H1 (cell line): ENCODE data around the gene PTX3. TPM values are rescaled to one million over a fixed set of nuclear protein-coding genes. Genes with fewer than 3 reads are reported as not detected.

Experiments used
- CTCF ChIA-PET: fragments of 300-600 bp; sonication (Branson Sonifier 250); formaldehyde crosslinking; loops from one replicate; lab custom pipeline; 2021; ENCODE audit not compliant: partially characterized antibody; lab: Charles Lee
- POLR2A ChIA-PET: fragments of 300-600 bp; sonication (Branson Sonifier 250); formaldehyde crosslinking; loops from one replicate; lab custom pipeline; 2021; ENCODE audit warnings: inconsistent platforms; ENCODE audit not compliant: partially characterized antibody; lab: Charles Lee
- DNase-seq, 2 experiments: peaks; one replicate each; pipeline versions ENCODE4 v3.0.0 to v3.0.0-alpha.2; 2010 to 2022; ENCODE audit warnings: low spot score in 2 of 2, low read depth in 1 of 2, mixed read lengths in 1 of 2
- FAIRE-seq: peaks from 2 replicates; lab custom pipeline; 2011; peaks lifted over from hg19 to GRCh38; lab: Jason Lieb, UNC
- H2AFZ ChIP-seq: 2 replicates; pipeline ENCODE4 v1.8.1; 2012; ENCODE audit warnings: low read length, inconsistent platforms
- H2AK5ac ChIP-seq: 2 replicates; pipeline ENCODE4 v1.6.1; 2013; ENCODE audit warnings: low read depth, low read length
- H2BK120ac ChIP-seq: replicated peaks from 2 replicates; pipeline ENCODE3; 2013; ENCODE audit warnings: low read depth, low read length, inconsistent platforms
- H2BK12ac ChIP-seq: 2 replicates; pipeline ENCODE4 v1.6.1; 2013; ENCODE audit warnings: low read depth, low read length
- H2BK15ac ChIP-seq: 2 replicates; pipeline ENCODE4 v1.6.1; 2013; ENCODE audit warnings: low read length
- H2BK20ac ChIP-seq: 2 replicates; pipeline ENCODE4 v1.6.1; 2013; ENCODE audit warnings: low read length
- H2BK5ac ChIP-seq: 2 replicates; pipeline ENCODE4 v1.6.1; 2013; ENCODE audit warnings: low read depth, low read length
- H3K14ac ChIP-seq: 2 replicates; pipeline ENCODE4 v1.6.1; 2013; ENCODE audit warnings: inconsistent platforms; ENCODE audit not compliant: insufficient read length
- H3K18ac ChIP-seq: 2 replicates; pipeline ENCODE4 v1.6.1; 2013; ENCODE audit warnings: low read length; ENCODE audit errors: extremely low read depth
- H3K23ac ChIP-seq: 2 replicates; pipeline ENCODE4 v1.6.1; 2013; ENCODE audit warnings: inconsistent platforms; ENCODE audit not compliant: insufficient read length
- H3K23me2 ChIP-seq: 2 replicates; pipeline ENCODE4 v1.6.1; 2013; ENCODE audit warnings: low read depth, low read length
- H3K27ac ChIP-seq: 2 replicates; pipeline ENCODE4 v1.6.1; 2011; ENCODE audit warnings: low read depth, low read length, inconsistent platforms
- H3K27me3 ChIP-seq, 4 experiments: replicated peaks in 1 of 4; 1 replicate in 1 of 4; 2 replicates in 3 of 4; pipeline versions ENCODE4 v1.6.1 to v1.8.1; 2011 to 2013; ENCODE audit warnings: low read length in 3 of 4, mild to moderate bottlenecking in 3 of 4, inconsistent platforms in 2 of 4, mixed read lengths in 2 of 4, moderate library complexity in 1 of 4; ENCODE audit not compliant: control insufficient read depth in 3 of 4, insufficient read depth in 3 of 4; ENCODE audit errors: extremely low read depth in 1 of 4
- H3K36me3 ChIP-seq, 4 experiments: 2 replicates each; pipeline versions ENCODE4 v1.6.1 to v1.8.1; 2011 to 2013; ENCODE audit warnings: mild to moderate bottlenecking in 4 of 4, low read length in 3 of 4, moderate library complexity in 2 of 4, control low read depth in 1 of 4, inconsistent platforms in 1 of 4; ENCODE audit not compliant: insufficient read depth in 4 of 4, control insufficient read depth in 2 of 4
- H3K4ac ChIP-seq: replicated peaks from 2 replicates; pipeline ENCODE3; 2013; ENCODE audit warnings: low read length, low read depth, mixed read lengths, inconsistent platforms; ENCODE audit not compliant: insufficient read length
- H3K4me1 ChIP-seq, 4 experiments: replicated peaks in 1 of 4; 1 replicate in 1 of 4; 2 replicates in 3 of 4; pipeline versions ENCODE4 v1.6.1 to v1.8.1; 2011 to 2013; ENCODE audit warnings: low read length in 3 of 4, inconsistent platforms in 2 of 4, mixed read lengths in 1 of 4; ENCODE audit not compliant: insufficient read depth in 4 of 4, control insufficient read depth in 3 of 4
- H3K4me2 ChIP-seq, 2 experiments: 2 replicates each; pipeline versions ENCODE4 v1.6.1 to v1.8.1; 2011 to 2013; ENCODE audit warnings: low read depth in 2 of 2, low read length in 2 of 2, control low read depth in 1 of 2, inconsistent platforms in 1 of 2, mild to moderate bottlenecking in 1 of 2; ENCODE audit not compliant: insufficient read depth in 1 of 2
- H3K4me3 ChIP-seq, 4 experiments: fragments of 200-600, 300-600 bp in 1 of 4; sonication (generic), shearing (Covaris generic), sonication (Bioruptor Twin) in 1 of 4; 2 replicates each; pipeline versions ENCODE4 v1.5.1 to v1.8.1; 2011 to 2016; ENCODE audit warnings: low read length in 4 of 4, low read depth in 3 of 4, control low read depth in 2 of 4, inconsistent platforms in 2 of 4, mild to moderate bottlenecking in 2 of 4, mixed read lengths in 1 of 4, moderate library complexity in 1 of 4; ENCODE audit not compliant: insufficient read depth in 2 of 4; ENCODE audit errors: extremely low read depth in 1 of 4
- H3K56ac ChIP-seq: replicated peaks from 2 replicates; pipeline ENCODE3; 2013; ENCODE audit warnings: low read depth, mild to moderate bottlenecking, mixed read lengths, low read length, inconsistent platforms; ENCODE audit not compliant: insufficient read length
- H3K79me1 ChIP-seq: 2 replicates; pipeline ENCODE4 v1.6.1; 2013; ENCODE audit warnings: low read depth, low read length, control low read depth
- H3K79me2 ChIP-seq, 2 experiments: 2 replicates each; pipeline versions ENCODE4 v1.6.1 to v1.8.1; 2012 to 2013; ENCODE audit warnings: low read length in 2 of 2, mild to moderate bottlenecking in 2 of 2, inconsistent platforms in 1 of 2; ENCODE audit not compliant: insufficient read depth in 2 of 2, control insufficient read depth in 1 of 2
- H3K9ac ChIP-seq, 4 experiments: replicated peaks in 1 of 4; 1 replicate in 1 of 4; 2 replicates in 3 of 4; pipeline versions ENCODE4 v1.6.1 to v1.8.1; 2011 to 2013; ENCODE audit warnings: low read depth in 3 of 4, low read length in 3 of 4, control low read depth in 2 of 4, mild to moderate bottlenecking in 2 of 4, moderate library complexity in 2 of 4, inconsistent platforms in 1 of 4; ENCODE audit errors: extremely low read depth in 1 of 4
- H3K9me3 ChIP-seq, 2 experiments: 2 replicates each; pipeline versions ENCODE4 v1.6.1 to v1.8.1; 2012 to 2013; ENCODE audit warnings: mild to moderate bottlenecking in 2 of 2, moderate library complexity in 2 of 2, control low read depth in 1 of 2, inconsistent platforms in 1 of 2, low read depth in 1 of 2, low read length in 1 of 2, mixed read lengths in 1 of 2; ENCODE audit not compliant: insufficient read depth in 2 of 2
- H4K20me1 ChIP-seq, 2 experiments: replicated peaks in 1 of 2; 2 replicates each; pipeline versions ENCODE3 to v1.8.1; 2011 to 2013; ENCODE audit warnings: inconsistent platforms in 2 of 2, low read length in 2 of 2, mild to moderate bottlenecking in 1 of 2; ENCODE audit not compliant: insufficient read depth in 2 of 2, control insufficient read depth in 1 of 2
- H4K5ac ChIP-seq: 2 replicates; pipeline ENCODE4 v1.6.1; 2013; ENCODE audit warnings: low read length, low read depth, mixed read lengths, inconsistent platforms; ENCODE audit not compliant: insufficient read length
- H4K8ac ChIP-seq: 2 replicates; pipeline ENCODE4 v1.8.0; 2013; ENCODE audit warnings: mild to moderate bottlenecking, moderate library complexity, low read length, inconsistent platforms; ENCODE audit not compliant: insufficient read depth; ENCODE audit errors: extremely low read depth
- H4K91ac ChIP-seq: replicated peaks from 2 replicates; pipeline ENCODE3; 2013; ENCODE audit warnings: low read length, mixed read lengths, inconsistent platforms; ENCODE audit not compliant: insufficient read length
- CBX5 ChIP-seq: fragments of 300-800, 300-1000 bp; sonication (generic); IDR thresholded peaks from 2 replicates; pipeline ENCODE4 v1.7.1; 2016; ENCODE audit warnings: antibody characterized with exemption, low read length, low read depth
- CHD1 ChIP-seq: IDR thresholded peaks from 2 replicates; pipeline ENCODE4 v1.6.1; 2012; ENCODE audit warnings: low read depth, low read length, improper control_type of control experiment
- CHD2 ChIP-seq: IDR thresholded peaks from 2 replicates; pipeline ENCODE4 v1.6.1; 2012; ENCODE audit warnings: low read length, improper control_type of control experiment
- EP300 ChIP-seq, 2 experiments: IDR thresholded peaks; 1 replicate in 1 of 2; 2 replicates in 1 of 2; pipeline ENCODE4 v1.6.1; 2011 to 2012; ENCODE audit warnings: low read depth in 2 of 2, low read length in 2 of 2, mild to moderate bottlenecking in 2 of 2, borderline replicate concordance in 1 of 2, inconsistent platforms in 1 of 2, moderate library complexity in 1 of 2
- NRF1 ChIP-seq: IDR thresholded peaks from 2 replicates; pipeline ENCODE4 v1.6.1; 2011; ENCODE audit warnings: mild to moderate bottlenecking, low read depth, low read length, improper control_type of control experiment
- RAD21 ChIP-seq, 2 experiments: IDR thresholded peaks in 1 of 2; conservative IDR thresholded peaks in 1 of 2; 2 replicates each; pipeline ENCODE4 v1.6.1; 2011; ENCODE audit warnings: low read depth in 2 of 2, low read length in 2 of 2, improper control_type of control experiment in 1 of 2, inconsistent platforms in 1 of 2, mild to moderate bottlenecking in 1 of 2, moderate library complexity in 1 of 2
- RFX5 ChIP-seq: IDR thresholded peaks from 2 replicates; pipeline ENCODE4 v1.6.1; 2011; ENCODE audit warnings: low read depth, low read length, improper control_type of control experiment, borderline replicate concordance
- SRF ChIP-seq: IDR thresholded peaks from 2 replicates; pipeline ENCODE4 v1.6.1; 2011; ENCODE audit warnings: mild to moderate bottlenecking, low read depth, low read length, moderate library complexity
- SUZ12 ChIP-seq: fragments of 200-600 bp; sonication (generic); IDR thresholded peaks from 2 replicates; pipeline ENCODE4 v1.6.1; 2012; ENCODE audit warnings: mild to moderate bottlenecking, inconsistent platforms, low read length, moderate library complexity, mixed read lengths
- TAF7 ChIP-seq: optimal IDR thresholded peaks from 2 replicates; pipeline ENCODE3; 2011; ENCODE audit warnings: low read depth, mild to moderate bottlenecking, inconsistent platforms, low read length, moderate library complexity, borderline replicate concordance
- WGBS, 2 experiments: shearing (Covaris generic) in 1 of 2; methylation state at CpG; one replicate each; pipeline versions ENCODE4 v1.1.6 to v1.1.7; 2013 to 2015; ENCODE audit warnings: low lambda C conversion rate in 2 of 2, mixed read lengths in 2 of 2, inconsistent platforms in 1 of 2, low coverage in 1 of 2, missing lambda C conversion rate in 1 of 2; ENCODE audit not compliant: insufficient replicate concordance in 2 of 2, insufficient coverage in 1 of 2, insufficient read length in 1 of 2; ENCODE audit errors: extremely low coverage in 1 of 2, missing lambda C conversion rate in 1 of 2; 5-methylcytosine and 5-hydroxymethylcytosine counted together
- polyA plus RNA-seq, 7 experiments: library from polyadenylated mRNA; depleted of rRNA in 3 of 7; stranded (reverse) in 5 of 7; unstranded in 2 of 7; fragments of >200 nt in 5 of 7; fragments of 200-250 nt in 2 of 7; gene quantifications; 1 replicate in 5 of 7; 2 replicates in 1 of 7; 4 replicates in 1 of 7; pipeline versions ENCODE4 v1.2.1 to v1.2.3, GENCODE V29; 2011 to 2013; ENCODE audit warnings: missing spikeins in 2 of 7, mixed read lengths in 2 of 7
- total RNA-seq: library from RNA; stranded (reverse); fragmentation: NEBNext Ultra II Directional; extraction: Animal tissue kit (Norgen Biotek cat#: 25700); gene quantifications from 2 replicates; pipeline ENCODE4 v1.2.1, GENCODE V29; 2021
- TF ChIP-seq, protein P1 (sequence below): IDR thresholded peaks from 2 replicates; pipeline ENCODE4 v1.6.1; 2011; ENCODE audit warnings: low read depth, mild to moderate bottlenecking, low read length; ENCODE audit not compliant: insufficient read depth
- TF ChIP-seq, protein P2 (sequence below): IDR thresholded peaks from 2 replicates; pipeline ENCODE4 v1.6.1; 2011; ENCODE audit warnings: low read length, improper control_type of control experiment

PTX3 gene
- total and polyA plus RNA-seq, 2 of the 8 experiments (the other 6 are each of a cell fraction or from before 2014, with no cell fraction given) = 1.2 to 1.7 TPM

DNA sequence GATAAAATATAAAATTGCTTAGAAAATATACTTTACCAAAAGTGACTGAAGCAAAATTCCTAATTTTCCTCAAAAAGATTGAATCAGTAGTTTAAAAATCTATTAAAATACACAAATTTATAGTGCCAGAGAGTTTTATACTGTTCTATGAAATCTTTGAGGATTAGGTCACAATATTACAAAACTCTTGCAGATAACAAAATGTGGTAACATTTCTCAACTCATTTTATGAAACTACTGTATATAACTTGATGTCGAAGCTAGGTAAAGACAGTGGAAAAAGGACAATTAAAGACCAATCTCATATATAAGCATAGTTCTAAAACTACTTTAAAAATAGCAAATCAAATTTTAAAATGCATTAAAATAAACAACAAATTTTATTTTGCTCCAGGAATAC, 50.7 kb downstream of the PTX3 start:
- no peak overlapping the region for H2BK12ac ChIP-seq
- H3K36me3 ChIP-seq = no peaks in the 10 kb centered on the region; a peak in 1 of 8 replicates
- H2BK20ac ChIP-seq = no peak overlapping the region
- no peak overlapping the region for H3K56ac ChIP-seq
- CTCF ChIA-PET = interaction anchor here (0.6 to 1.5 kb wide), 3 partner anchors 10 to 106 kb away, joined by 3 read pairs; no protein-coding TSS in a partner anchor
- H3K27me3 ChIP-seq = no peaks in the 10 kb centered on the region
- H3K27ac ChIP-seq = no peak overlapping the region
- no peak overlapping the region for H4K5ac ChIP-seq
- 0 out of 4 replicates have a peak, but pooled peaks cover 0 to 2% of the 10 kb centered on the region in 2 experiments for H3K9me3 ChIP-seq
- no peak overlapping the region for H4K91ac ChIP-seq
- H2BK120ac ChIP-seq = no peak overlapping the region
- H3K4ac ChIP-seq = no peak overlapping the region
- H2AFZ ChIP-seq = no peak overlapping the region
- no peaks in the 10 kb centered on the region for H3K79me1 ChIP-seq
- H2BK5ac ChIP-seq = no peak overlapping the region
- H3K18ac ChIP-seq = no peak overlapping the region
- H3K14ac ChIP-seq = no peak overlapping the region
- no peaks in the 10 kb centered on the region for H3K23me2 ChIP-seq
- FAIRE-seq (no peak), DNase-seq (no peak)
- no peaks in the 10 kb centered on the region for H4K20me1 ChIP-seq
- H3K4me2 ChIP-seq = no peak overlapping the region
- WGBS, 2 experiments = 87% methylated on average over 1 of the region's 1 CpG; no CpG with 5 or more reads in 1 of the 2 experiments
- H4K8ac ChIP-seq = no peak overlapping the region
- H3K4me1 ChIP-seq = no peaks in the 10 kb centered on the region
- POLR2A ChIA-PET = interaction anchor here (2.6 kb wide), 1 partner anchor 11 kb away, joined by 13 read pairs; no protein-coding TSS in a partner anchor
- H2BK15ac ChIP-seq = no peak overlapping the region
- no peaks in the 10 kb centered on the region for H3K79me2 ChIP-seq
- H3K9ac ChIP-seq = no peak overlapping the region
- no peak overlapping the region for H3K23ac ChIP-seq
- H2AK5ac ChIP-seq = no peak overlapping the region
- no peak overlapping the region for H3K4me3 ChIP-seq
- TF ChIP-seq NRF1 (no peak), RAD21 (IDR thresholded peaks at IDR 0.05 in 1 of 2, conservative IDR thresholded peaks at IDR 0.05 in 1 of 2; ENCODE audit: low read depth in 2 of 2, low read length in 2 of 2) (no peak), TAF7 (no peak), CHD1 (no peak), EP300 (IDR thresholded peaks at IDR 0.05; ENCODE audit: borderline replicate concordance in 1 of 2, low read depth in 2 of 2, low read length in 2 of 2) (no peak), CBX5 (no peak), RFX5 (no peak), SUZ12 (no peak), CHD2 (no peak), SRF (no peak)
- TF ChIP-seq, protein P1, sequence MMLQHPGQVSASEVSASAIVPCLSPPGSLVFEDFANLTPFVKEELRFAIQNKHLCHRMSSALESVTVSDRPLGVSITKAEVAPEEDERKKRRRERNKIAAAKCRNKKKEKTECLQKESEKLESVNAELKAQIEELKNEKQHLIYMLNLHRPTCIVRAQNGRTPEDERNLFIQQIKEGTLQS = no peak
- TF ChIP-seq, protein P2, sequence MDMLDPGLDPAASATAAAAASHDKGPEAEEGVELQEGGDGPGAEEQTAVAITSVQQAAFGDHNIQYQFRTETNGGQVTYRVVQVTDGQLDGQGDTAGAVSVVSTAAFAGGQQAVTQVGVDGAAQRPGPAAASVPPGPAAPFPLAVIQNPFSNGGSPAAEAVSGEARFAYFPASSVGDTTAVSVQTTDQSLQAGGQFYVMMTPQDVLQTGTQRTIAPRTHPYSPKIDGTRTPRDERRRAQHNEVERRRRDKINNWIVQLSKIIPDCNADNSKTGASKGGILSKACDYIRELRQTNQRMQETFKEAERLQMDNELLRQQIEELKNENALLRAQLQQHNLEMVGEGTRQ = no peak
